ENCODE measurements around the gene LOXL1. TPM values are rescaled to one million over a fixed set of nuclear protein-coding genes. Genes with fewer than 3 reads are reported as not detected.

The LOXL1 gene, protein sequence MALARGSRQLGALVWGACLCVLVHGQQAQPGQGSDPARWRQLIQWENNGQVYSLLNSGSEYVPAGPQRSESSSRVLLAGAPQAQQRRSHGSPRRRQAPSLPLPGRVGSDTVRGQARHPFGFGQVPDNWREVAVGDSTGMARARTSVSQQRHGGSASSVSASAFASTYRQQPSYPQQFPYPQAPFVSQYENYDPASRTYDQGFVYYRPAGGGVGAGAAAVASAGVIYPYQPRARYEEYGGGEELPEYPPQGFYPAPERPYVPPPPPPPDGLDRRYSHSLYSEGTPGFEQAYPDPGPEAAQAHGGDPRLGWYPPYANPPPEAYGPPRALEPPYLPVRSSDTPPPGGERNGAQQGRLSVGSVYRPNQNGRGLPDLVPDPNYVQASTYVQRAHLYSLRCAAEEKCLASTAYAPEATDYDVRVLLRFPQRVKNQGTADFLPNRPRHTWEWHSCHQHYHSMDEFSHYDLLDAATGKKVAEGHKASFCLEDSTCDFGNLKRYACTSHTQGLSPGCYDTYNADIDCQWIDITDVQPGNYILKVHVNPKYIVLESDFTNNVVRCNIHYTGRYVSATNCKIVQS
- total RNA-seq: 260 TPM

DNA sequence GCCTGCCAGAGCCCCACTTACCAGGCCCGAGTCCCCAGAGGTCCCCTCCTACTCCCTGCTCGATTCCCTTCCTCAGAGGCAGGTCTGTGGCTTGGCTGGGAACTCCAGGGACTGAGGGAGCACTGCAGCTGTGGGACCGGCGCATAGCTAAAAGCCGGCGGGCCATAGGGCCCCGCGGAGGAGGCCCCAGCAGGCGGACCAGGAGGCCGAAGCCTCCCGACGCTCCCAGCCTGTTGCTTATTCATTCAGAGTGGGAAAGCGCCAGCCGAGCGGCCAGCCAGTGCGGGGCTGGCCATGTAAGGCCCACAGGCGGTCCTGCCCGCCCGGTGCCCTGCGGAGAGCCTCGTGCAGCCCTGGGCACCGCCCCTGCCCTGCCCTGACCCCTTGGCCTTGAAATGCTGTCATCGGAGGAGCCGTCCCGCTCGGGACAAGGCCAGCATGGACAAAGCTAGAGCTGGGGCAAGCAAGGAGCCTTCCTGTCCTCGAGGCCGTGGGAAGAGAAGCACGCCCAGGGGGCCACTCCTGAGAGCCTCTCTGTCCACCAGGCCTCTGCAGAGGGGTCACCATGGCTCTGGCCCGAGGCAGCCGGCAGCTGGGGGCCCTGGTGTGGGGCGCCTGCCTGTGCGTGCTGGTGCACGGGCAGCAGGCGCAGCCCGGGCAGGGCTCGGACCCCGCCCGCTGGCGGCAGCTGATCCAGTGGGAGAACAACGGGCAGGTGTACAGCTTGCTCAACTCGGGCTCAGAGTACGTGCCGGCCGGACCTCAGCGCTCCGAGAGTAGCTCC, at the start of gene LOXL1:
LOXL1 (plus strand) TSS at position 244 of the 784 bp plus-strand sequence; CDS start at position 566, 322 bp downstream.
- Histone ChIP-seq H3K4me3 (peak within 1 kb of the TSS; percentile 65 to 88), H3K9me3 (no peaks in the 10 kb centered on the region), H3K27ac (peak within 1 kb of the TSS; percentile 92 to 97), H3K4me1 (peaks cover 60 to 64% of the 10 kb centered on the region in 2 donors), H3K27me3 (no peaks in the 10 kb centered on the region), H3K36me3 (no peaks in the 10 kb centered on the region)
- intact Hi-C loops (cut with DNase I): loop anchor here (1.0 kb wide), 2 partner anchors 16 to 25 kb away; no protein-coding TSS in a partner anchor
- DNase-seq (ENCODE audit: low spot score in 2 of 2): peak; percentile 44 to 93
- TF ChIP-seq, protein P1, sequence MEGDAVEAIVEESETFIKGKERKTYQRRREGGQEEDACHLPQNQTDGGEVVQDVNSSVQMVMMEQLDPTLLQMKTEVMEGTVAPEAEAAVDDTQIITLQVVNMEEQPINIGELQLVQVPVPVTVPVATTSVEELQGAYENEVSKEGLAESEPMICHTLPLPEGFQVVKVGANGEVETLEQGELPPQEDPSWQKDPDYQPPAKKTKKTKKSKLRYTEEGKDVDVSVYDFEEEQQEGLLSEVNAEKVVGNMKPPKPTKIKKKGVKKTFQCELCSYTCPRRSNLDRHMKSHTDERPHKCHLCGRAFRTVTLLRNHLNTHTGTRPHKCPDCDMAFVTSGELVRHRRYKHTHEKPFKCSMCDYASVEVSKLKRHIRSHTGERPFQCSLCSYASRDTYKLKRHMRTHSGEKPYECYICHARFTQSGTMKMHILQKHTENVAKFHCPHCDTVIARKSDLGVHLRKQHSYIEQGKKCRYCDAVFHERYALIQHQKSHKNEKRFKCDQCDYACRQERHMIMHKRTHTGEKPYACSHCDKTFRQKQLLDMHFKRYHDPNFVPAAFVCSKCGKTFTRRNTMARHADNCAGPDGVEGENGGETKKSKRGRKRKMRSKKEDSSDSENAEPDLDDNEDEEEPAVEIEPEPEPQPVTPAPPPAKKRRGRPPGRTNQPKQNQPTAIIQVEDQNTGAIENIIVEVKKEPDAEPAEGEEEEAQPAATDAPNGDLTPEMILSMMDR (IDR thresholded peaks at IDR 0.05): no peak

DNA sequence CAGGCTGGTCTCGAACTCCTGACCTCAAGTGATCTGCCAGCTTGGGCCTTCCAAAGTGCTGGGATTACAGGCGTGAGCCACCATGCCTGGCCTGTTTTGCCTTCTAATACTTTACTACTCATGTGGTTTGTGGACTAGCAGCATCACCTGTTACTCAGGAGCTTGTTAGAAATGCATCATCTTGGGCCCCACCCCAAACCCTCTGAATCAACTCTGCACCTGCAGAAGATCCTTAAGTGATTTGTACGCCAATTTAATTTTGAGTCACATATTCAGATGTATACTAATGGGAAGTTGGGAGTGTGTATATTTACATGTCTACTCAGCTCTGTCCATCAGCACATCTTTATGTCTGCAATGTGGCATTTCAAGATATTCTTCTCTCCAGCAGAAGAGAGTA, 46.8 kb upstream of the LOXL1 start:
- Histone ChIP-seq H3K4me1 (no peaks in the 10 kb centered on the region), H3K27me3 (no peaks in the 10 kb centered on the region), H3K4me3 (no peak overlapping the region), H3K36me3 (no peaks in the 10 kb centered on the region), H3K27ac (no peak overlapping the region), H3K9me3 (peaks cover 0 to 4% of the 10 kb centered on the region in 2 donors)
- no peak for DNase-seq (ENCODE audit: low spot score in 2 of 2)
- intact Hi-C loops (cut with DNase I): no loop called here
- TF ChIP-seq, protein P1 (IDR thresholded peaks at IDR 0.05): no peak

DNA sequence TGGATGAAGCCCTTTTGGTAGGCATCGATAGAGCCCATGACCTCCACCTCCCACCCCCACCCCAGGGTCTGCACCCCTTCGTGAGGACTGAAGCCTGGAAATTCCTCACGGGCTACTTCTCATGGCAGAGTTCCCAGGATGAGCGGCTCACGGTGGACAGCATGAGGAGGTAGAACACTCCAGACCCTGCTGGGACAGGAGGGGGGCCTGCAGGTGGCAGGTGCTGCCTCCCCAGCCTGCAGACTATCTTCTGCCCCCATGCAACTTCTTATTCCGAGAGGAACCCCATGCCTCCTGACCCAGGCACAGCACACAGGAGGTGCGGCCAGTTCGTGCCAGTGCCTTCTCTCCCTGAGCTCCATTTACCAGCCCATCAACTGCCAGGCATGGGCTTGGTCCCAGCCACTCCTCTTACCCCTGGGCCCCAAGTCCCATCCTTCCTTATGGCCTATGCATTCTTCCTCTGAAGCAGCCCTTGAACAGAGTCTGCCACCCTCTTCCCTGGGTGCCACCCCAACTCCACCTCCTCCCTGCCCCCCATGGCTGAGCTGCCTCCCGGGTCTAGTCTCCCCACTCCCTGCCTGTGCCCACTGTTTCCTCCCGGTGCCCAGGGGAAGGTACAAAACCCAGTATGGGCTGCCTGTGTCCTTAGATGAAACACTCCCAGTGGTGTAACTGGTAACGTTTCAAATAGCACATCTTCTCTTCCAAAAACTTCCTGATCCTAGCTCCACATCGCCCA, 44.5 kb upstream of the LOXL1 start:
- H3K4me3 ChIP-seq: no peak overlapping the region
- peak in 1 of 2 donors; percentile 28 for DNase-seq (ENCODE audit: low spot score in 2 of 2)
- peaks cover 0 to 4% of the 10 kb centered on the region in 2 donors for H3K9me3 ChIP-seq
- TF ChIP-seq, protein P1 (IDR thresholded peaks at IDR 0.05): no peak
- no peaks in the 10 kb centered on the region for H3K4me1 ChIP-seq
- no peaks in the 10 kb centered on the region for H3K27me3 ChIP-seq
- intact Hi-C loops (cut with DNase I): no loop called here
- H3K36me3 ChIP-seq: no peaks in the 10 kb centered on the region
- no peak overlapping the region for H3K27ac ChIP-seq

DNA sequence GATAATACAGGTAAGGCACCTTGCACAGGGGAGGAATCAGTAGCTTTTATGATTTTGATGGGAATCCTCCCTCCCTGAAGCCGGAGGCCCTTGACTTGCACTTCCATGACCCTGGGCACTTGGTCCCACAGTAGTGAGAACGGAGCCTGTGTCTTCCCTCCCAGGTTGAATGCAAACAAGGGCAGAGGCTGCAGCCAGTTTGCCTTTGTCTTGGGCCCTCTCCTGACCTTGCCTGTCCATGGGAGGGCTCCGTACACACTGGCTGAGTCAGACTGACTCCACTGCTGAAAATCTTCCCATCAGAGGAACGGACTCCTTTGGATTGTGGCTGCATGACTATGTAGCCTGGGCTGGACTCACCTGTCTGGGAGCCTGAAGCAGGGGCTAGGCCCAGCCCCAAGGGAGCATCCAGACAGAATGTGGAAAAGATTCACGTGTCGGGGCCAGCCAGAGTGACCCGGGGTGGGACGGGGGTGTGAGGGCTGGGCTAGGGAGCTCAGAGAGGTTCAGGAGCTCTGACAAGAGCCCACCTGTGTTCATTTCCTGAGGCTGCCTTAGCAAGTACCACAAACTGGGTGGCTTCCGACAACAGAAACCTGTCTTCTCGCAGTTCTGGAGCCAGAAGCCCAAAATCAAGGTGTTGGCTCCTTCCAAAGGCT, 43.4 kb upstream of the LOXL1 start:
- Histone ChIP-seq H3K36me3 (no peaks in the 10 kb centered on the region), H3K4me3 (no peak overlapping the region), H3K9me3 (peaks cover 0 to 4% of the 10 kb centered on the region in 2 donors), H3K27ac (no peak overlapping the region), H3K27me3 (no peaks in the 10 kb centered on the region), H3K4me1 (no peaks in the 10 kb centered on the region)
- intact Hi-C loops (cut with DNase I): no loop called here
- TF ChIP-seq, protein P1 (IDR thresholded peaks at IDR 0.05): no peak
- peak in 1 of 2 donors; percentile 45 for DNase-seq (ENCODE audit: low spot score in 2 of 2)

DNA sequence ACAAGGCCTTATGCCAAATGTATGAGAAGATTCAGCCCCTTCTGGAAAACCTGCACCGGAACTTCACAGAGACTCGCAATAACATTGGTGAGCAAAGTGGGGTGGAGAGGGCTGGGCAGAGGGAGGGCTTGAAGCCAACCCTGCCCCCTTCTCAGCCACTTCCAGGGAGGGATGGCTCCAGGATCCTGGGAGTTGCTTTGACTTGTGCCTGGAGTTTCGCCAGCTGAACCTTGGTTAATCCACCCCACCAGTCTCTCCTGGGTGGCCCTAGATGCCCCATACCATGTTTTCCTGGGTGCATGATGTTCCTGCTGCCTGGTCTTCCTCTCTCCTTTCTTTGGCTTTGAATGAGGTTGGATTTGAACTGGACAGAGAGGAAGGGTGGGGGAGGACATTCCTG, 42.1 kb upstream of the LOXL1 start:
- DNase-seq (ENCODE audit: low spot score in 2 of 2): peak in 1 of 2 donors; percentile 38

More for the DNA sequence above, 42.1 kb upstream of the LOXL1 start:
- Histone ChIP-seq H3K27me3 (no peaks in the 10 kb centered on the region), H3K4me3 (no peak overlapping the region), H3K27ac (no peak overlapping the region), H3K36me3 (no peaks in the 10 kb centered on the region), H3K4me1 (no peaks in the 10 kb centered on the region), H3K9me3 (no peaks in the 10 kb centered on the region)
- intact Hi-C loops (cut with DNase I): no loop called here
- TF ChIP-seq, protein P1 (IDR thresholded peaks at IDR 0.05): no peak

All from ascending aorta (tissue), 2 donors.